ENCODE results near the gene AMMECR1.

Gene AMMECR1

DNA sequence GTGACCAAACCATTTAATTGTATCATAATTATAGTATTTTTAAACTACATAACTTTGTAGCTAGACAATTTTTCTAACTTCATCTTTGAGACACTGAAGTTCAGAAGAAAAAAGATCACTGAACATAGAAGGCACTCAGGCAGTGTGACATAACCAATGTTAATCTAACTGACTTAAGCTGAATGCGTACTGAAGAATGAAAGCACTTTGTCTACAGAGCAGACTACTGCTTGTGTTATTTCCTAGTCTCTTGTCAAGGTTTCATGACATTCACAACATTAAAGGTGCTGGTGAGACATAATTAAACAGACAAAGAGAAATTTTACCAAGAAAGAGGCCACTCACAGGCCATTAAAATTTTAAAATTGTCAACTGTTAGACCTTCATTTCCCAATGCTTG, 13.5 kb downstream of the AMMECR1 start:
- Histone ChIP-seq H3K36me3 (ENCODE audit: insufficient read depth, low read length) (no peaks in the 10 kb centered on the region), H2AFZ (ENCODE audit: low read depth, low read length) (no peak overlapping the region), H3K27me3 (ENCODE audit: insufficient read depth, low read length) (no peaks in the 10 kb centered on the region), H3K4me1 (ENCODE audit: insufficient read depth, low read length) (peaks cover 2% of the 10 kb centered on the region), H3K9me3 (ENCODE audit: low read length) (no peaks in the 10 kb centered on the region), H3K4me3 (ENCODE audit: low read length) (no peak overlapping the region)

DNA sequence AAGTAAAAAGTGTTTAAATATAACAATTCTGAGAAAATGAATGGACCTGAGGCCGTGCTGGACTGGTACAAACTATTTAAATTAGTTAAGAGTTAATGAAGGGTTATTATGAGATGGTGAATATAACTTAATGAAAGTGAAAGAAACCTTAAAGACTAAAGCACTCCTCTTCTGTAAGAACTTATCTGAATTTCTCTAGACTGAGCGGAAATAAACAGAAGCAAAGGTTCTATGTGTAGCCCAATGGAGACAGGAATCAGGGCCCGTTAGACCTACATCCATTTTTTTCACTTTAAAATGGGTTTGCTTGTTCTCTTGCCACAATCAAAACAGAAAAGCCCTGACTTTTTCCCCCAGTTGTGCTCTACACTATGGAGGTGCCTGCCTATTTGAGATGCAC, 14.9 kb downstream of the AMMECR1 start:
- Histone ChIP-seq H3K4me3 (ENCODE audit: low read length) (no peak overlapping the region), H3K27me3 (ENCODE audit: insufficient read depth, low read length) (no peaks in the 10 kb centered on the region), H3K4me1 (ENCODE audit: insufficient read depth, low read length) (no peaks in the 10 kb centered on the region), H3K9me3 (ENCODE audit: low read length) (no peaks in the 10 kb centered on the region), H3K36me3 (ENCODE audit: insufficient read depth, low read length) (no peaks in the 10 kb centered on the region), H2AFZ (ENCODE audit: low read depth, low read length) (no peak overlapping the region)

DNA sequence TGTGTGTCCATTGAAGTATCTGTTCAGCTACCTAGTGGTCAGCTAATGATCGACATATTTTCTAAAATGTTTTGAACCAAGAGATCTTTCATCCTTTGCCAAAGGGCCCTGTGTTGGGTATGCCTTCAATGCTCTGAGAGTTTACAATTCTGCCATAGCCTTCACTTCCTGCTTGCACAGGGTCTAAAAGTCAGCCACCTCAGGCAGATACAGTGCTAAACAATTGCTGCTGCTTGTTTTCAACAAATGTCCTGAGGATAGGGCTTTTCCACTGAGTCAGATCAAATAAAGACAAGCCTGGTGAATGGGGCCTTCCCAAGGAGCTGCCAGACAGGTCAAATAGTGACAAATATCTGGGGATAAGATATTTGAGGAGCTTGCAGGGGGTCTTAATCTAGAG, 16.7 kb downstream of the AMMECR1 start:
- no peak overlapping the region for H3K4me3 ChIP-seq (ENCODE audit: low read length)
- H3K27me3 ChIP-seq (ENCODE audit: insufficient read depth, low read length): no peaks in the 10 kb centered on the region
- no peaks in the 10 kb centered on the region for H3K4me1 ChIP-seq (ENCODE audit: insufficient read depth, low read length)
- H3K36me3 ChIP-seq (ENCODE audit: insufficient read depth, low read length): no peaks in the 10 kb centered on the region
- H3K9me3 ChIP-seq (ENCODE audit: low read length): peaks cover 2% of the 10 kb centered on the region
- H2AFZ ChIP-seq (ENCODE audit: low read depth, low read length): no peak overlapping the region

DNA sequence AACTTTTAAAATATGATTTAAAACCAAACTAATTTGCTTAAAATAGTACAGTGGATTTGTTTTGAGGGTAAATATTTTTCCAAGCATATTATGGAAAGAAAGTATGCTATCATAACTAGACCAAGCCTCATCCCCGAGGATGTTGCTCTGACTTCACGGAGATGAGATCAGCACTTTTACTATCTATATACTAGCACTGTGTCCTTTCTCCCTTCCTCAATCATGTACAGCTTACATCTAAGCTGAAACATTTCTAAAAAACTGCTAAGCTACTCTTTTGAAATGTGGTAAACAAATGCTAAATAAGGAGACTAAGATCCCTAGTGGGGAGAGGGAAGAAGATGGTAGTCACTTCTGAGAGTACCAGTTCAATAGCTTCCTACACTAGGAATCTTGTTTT, 23.8 kb downstream of the AMMECR1 start:
- Histone ChIP-seq H3K36me3 (ENCODE audit: insufficient read depth, low read length) (no peaks in the 10 kb centered on the region), H3K4me1 (ENCODE audit: insufficient read depth, low read length) (no peaks in the 10 kb centered on the region), H3K27me3 (ENCODE audit: insufficient read depth, low read length) (no peaks in the 10 kb centered on the region), H3K9me3 (ENCODE audit: low read length) (peaks cover 2% of the 10 kb centered on the region), H3K4me3 (ENCODE audit: low read length) (no peak overlapping the region), H2AFZ (ENCODE audit: low read depth, low read length) (no peak overlapping the region)

DNA sequence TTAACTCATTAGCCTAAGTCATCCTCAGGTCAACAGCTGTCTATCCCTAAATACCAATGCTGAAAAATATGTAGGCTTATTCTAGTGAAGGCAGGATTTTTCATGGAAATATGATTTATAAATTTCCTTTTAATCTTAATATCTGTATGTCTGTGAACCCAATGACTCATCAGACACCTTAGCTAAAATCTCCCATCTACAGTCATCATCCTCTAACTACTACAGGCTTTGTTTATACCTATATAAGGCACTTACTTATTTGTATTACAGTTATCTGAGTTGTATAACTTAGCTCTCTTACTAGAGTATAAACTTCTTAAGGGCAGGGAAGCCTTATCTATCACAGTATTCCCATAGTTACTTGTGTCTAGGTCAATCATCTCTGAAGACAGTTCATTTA, 24.2 kb downstream of the AMMECR1 start:
- Histone ChIP-seq H2AFZ (ENCODE audit: low read depth, low read length) (no peak overlapping the region), H3K27me3 (ENCODE audit: insufficient read depth, low read length) (no peaks in the 10 kb centered on the region), H3K9me3 (ENCODE audit: low read length) (peaks cover 2% of the 10 kb centered on the region), H3K36me3 (ENCODE audit: insufficient read depth, low read length) (no peaks in the 10 kb centered on the region), H3K4me1 (ENCODE audit: insufficient read depth, low read length) (no peaks in the 10 kb centered on the region), H3K4me3 (ENCODE audit: low read length) (no peak overlapping the region)

DNA sequence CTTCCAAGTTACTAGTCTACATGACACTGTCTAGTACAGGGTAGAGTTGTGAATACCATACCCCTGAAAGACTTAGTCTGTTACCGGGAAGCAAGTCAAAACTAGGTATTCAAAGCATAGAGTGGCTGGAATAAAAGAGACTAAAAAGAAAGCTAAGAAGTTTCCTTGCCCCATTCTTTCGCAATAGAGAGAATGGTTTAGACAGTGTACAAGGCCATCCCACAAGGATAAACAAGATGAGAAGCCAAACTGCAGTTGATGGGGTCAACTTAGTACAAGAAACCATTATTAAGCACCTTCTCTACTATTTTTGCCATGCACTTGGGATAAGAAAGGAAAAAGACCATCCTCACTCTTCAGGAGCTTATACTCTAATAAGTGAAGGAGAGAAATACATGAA, 30.3 kb downstream of the AMMECR1 start:
- H3K36me3 ChIP-seq (ENCODE audit: insufficient read depth, low read length): no peaks in the 10 kb centered on the region
- H3K9me3 ChIP-seq (ENCODE audit: low read length): no peaks in the 10 kb centered on the region
- H2AFZ ChIP-seq (ENCODE audit: low read depth, low read length): no peak overlapping the region
- H3K4me1 ChIP-seq (ENCODE audit: insufficient read depth, low read length): no peaks in the 10 kb centered on the region
- no peak overlapping the region for H3K4me3 ChIP-seq (ENCODE audit: low read length)
- no peaks in the 10 kb centered on the region for H3K27me3 ChIP-seq (ENCODE audit: insufficient read depth, low read length)

DNA sequence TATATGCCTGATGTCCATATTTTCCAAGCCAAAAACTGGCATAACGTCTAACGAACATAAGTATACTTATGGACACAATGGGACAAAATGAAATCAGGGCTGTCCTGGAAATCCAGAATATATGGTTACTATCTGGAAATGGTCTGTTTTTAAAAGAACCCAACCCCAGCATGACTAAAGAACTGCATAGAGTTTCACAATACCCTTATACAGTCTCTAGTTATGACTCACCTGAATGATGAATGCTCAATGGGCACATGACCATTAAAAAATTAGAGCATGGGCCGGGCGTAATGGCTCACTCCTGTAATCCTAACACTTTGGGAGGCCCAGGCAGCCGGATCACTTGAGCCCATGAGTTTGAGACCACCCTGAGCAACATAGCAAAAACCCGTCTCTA, 31.8 kb downstream of the AMMECR1 start:
- no peak overlapping the region for H2AFZ ChIP-seq (ENCODE audit: low read depth, low read length)
- no peaks in the 10 kb centered on the region for H3K4me1 ChIP-seq (ENCODE audit: insufficient read depth, low read length)
- H3K9me3 ChIP-seq (ENCODE audit: low read length): no peaks in the 10 kb centered on the region
- H3K4me3 ChIP-seq (ENCODE audit: low read length): no peak overlapping the region
- no peaks in the 10 kb centered on the region for H3K36me3 ChIP-seq (ENCODE audit: insufficient read depth, low read length)
- no peaks in the 10 kb centered on the region for H3K27me3 ChIP-seq (ENCODE audit: insufficient read depth, low read length)

DNA sequence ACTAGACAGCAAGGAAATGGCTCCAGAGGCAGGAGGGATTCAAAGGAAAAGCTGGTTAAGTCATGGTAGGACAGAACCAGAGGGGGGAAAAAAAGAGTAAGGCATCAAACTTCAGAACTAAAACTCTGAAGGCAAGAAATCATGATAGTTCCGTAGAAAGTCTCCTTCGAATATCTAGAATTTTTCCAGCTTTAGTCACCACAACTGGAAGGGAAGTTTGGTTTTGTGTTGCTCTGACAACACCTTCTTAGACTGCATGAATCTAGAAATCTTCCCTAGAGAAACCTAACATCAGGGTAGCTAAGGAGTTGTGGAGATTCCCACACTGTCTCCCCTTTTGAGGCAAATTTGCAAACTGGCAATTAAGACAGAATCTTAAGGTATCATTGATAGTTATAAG, 33.7 kb downstream of the AMMECR1 start:
- Histone ChIP-seq H3K27me3 (ENCODE audit: insufficient read depth, low read length) (no peaks in the 10 kb centered on the region), H3K36me3 (ENCODE audit: insufficient read depth, low read length) (no peaks in the 10 kb centered on the region), H3K4me3 (ENCODE audit: low read length) (no peak overlapping the region), H3K4me1 (ENCODE audit: insufficient read depth, low read length) (no peaks in the 10 kb centered on the region), H3K9me3 (ENCODE audit: low read length) (no peaks in the 10 kb centered on the region), H2AFZ (ENCODE audit: low read depth, low read length) (no peak overlapping the region)

DNA sequence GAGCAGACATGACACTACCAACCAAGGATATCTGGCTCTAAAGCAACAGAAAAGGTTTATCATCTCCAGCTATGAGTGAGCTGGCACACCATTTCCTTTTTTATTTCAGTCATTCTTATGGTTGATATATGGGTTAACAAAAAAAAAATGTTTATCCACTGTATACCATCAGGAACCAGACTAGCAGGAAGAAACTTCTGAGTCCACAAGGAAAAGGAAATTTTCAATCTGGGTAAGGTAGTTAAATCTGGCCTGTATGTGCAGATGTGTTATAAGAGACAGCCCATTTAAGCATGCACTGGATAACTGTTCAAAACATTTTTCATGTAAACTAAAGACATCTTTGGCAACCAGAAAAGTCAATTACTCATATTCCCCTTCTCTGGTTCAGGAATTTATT, 35.0 kb downstream of the AMMECR1 start:
- Histone ChIP-seq H3K9me3 (ENCODE audit: low read length) (no peaks in the 10 kb centered on the region), H3K27me3 (ENCODE audit: insufficient read depth, low read length) (no peaks in the 10 kb centered on the region), H2AFZ (ENCODE audit: low read depth, low read length) (no peak overlapping the region), H3K4me3 (ENCODE audit: low read length) (no peak overlapping the region), H3K4me1 (ENCODE audit: insufficient read depth, low read length) (no peaks in the 10 kb centered on the region), H3K36me3 (ENCODE audit: insufficient read depth, low read length) (no peaks in the 10 kb centered on the region)

DNA sequence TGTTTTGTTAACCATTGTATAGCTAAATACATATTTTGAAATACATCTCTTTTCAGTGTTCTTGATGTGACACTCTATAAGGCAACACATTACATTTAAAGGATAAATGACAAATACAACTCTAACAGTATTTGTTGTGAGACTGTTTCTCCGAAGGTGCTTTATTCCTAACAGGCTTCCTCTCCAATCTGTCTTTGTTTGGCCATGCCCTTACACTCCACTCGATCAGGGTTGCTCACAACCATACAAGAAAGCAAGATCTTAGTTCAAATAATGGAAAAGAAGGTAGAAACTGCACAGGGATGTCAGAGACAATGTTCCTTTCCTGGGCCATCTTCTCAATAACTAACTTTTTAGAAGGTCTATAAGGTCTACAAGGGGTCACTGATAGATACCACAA, 36.5 kb downstream of the AMMECR1 start:
- no peaks in the 10 kb centered on the region for H3K27me3 ChIP-seq (ENCODE audit: insufficient read depth, low read length)
- H3K4me3 ChIP-seq (ENCODE audit: low read length): no peak overlapping the region
- no peaks in the 10 kb centered on the region for H3K36me3 ChIP-seq (ENCODE audit: insufficient read depth, low read length)
- H3K4me1 ChIP-seq (ENCODE audit: insufficient read depth, low read length): no peaks in the 10 kb centered on the region
- no peaks in the 10 kb centered on the region for H3K9me3 ChIP-seq (ENCODE audit: low read length)
- no peak overlapping the region for H2AFZ ChIP-seq (ENCODE audit: low read depth, low read length)

DNA sequence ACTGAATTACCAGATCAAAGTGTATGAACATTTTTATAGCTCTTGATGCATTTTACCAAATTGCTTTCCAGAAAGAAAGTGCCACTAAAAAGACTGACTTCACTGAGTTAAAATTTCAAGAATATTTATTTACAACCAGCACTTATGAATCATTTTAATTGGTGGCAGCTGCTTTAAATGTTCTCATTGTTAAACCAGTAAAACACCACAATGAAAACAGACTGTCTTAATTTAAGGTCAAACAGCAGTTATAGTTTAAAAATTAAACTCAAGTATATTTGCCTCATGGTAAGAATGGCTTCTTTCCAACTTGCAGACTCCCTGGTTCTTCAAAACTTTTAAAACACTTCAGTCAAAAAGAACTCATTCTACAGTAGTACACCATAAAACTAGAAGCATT, 36.9 kb downstream of the AMMECR1 start:
- no peak overlapping the region for H3K4me3 ChIP-seq (ENCODE audit: low read length)
- H2AFZ ChIP-seq (ENCODE audit: low read depth, low read length): no peak overlapping the region
- H3K27me3 ChIP-seq (ENCODE audit: insufficient read depth, low read length): no peaks in the 10 kb centered on the region
- no peaks in the 10 kb centered on the region for H3K4me1 ChIP-seq (ENCODE audit: insufficient read depth, low read length)
- no peaks in the 10 kb centered on the region for H3K36me3 ChIP-seq (ENCODE audit: insufficient read depth, low read length)
- H3K9me3 ChIP-seq (ENCODE audit: low read length): no peaks in the 10 kb centered on the region

DNA sequence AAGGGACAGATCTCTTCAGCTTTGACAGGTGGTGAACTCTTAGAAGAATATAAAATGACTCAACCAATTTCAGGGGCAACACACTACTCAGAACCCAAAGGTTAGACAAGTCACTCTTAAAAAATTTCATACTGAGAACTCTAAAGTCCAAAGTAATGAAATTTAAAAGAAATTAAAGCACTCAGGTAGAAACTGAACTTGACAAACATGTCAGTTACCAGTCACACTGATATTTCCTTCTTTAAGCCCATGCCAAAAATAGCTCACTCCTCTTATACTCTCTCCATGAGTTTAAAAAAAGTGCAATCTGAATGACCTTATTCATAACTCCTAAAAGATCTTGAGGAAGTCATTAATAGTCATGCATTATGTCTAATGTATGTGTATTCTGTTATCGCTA, 40.3 kb downstream of the AMMECR1 start:
- no peaks in the 10 kb centered on the region for H3K4me1 ChIP-seq (ENCODE audit: insufficient read depth, low read length)
- no peak overlapping the region for H3K4me3 ChIP-seq (ENCODE audit: low read length)
- H3K27me3 ChIP-seq (ENCODE audit: insufficient read depth, low read length): no peaks in the 10 kb centered on the region
- no peaks in the 10 kb centered on the region for H3K36me3 ChIP-seq (ENCODE audit: insufficient read depth, low read length)
- no peaks in the 10 kb centered on the region for H3K9me3 ChIP-seq (ENCODE audit: low read length)
- H2AFZ ChIP-seq (ENCODE audit: low read depth, low read length): no peak overlapping the region

DNA sequence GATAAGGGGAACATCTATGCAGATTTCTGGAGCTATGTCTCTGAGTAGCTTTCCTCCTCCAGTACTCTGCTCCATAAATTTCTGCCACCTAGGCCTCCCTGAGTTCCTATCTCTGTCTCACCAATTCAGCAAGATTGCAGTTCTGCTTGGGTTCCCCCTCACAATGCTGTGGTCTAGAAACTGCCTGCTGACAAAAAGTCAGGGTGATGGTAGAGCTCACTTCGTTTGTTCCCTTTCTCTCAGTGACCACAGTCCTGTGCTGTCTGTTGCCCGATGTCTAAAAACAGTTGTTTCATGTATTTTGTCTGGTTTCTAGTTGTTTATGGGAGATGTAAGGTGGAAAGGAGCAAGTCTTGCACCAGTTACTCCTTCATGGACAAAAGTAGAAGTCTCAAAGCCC, 41.1 kb downstream of the AMMECR1 start:
- Histone ChIP-seq H3K4me3 (ENCODE audit: low read length) (no peak overlapping the region), H2AFZ (ENCODE audit: low read depth, low read length) (no peak overlapping the region), H3K36me3 (ENCODE audit: insufficient read depth, low read length) (no peaks in the 10 kb centered on the region), H3K4me1 (ENCODE audit: insufficient read depth, low read length) (no peaks in the 10 kb centered on the region), H3K9me3 (ENCODE audit: low read length) (no peaks in the 10 kb centered on the region), H3K27me3 (ENCODE audit: insufficient read depth, low read length) (no peaks in the 10 kb centered on the region)

DNA sequence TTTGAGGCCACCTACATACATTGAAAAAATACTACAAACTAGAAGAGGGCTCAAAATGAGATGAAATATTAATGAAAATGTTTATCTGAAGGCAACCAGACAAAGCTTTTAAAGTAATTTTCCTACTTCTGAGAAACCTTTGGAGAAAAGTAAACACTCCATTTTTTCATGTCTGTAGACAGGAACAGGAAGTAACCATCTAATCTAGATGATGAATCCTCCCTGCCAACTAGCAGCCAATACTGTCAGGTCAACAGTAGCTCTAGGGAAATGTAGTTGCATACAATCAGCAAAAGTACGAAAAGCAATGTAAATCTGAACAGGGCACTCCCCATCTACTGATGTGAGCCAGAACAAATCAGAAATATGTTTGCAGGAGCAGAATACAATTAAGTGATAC, 49.0 kb downstream of the AMMECR1 start:
- Histone ChIP-seq H3K9me3 (ENCODE audit: low read length) (no peaks in the 10 kb centered on the region), H2AFZ (ENCODE audit: low read depth, low read length) (no peak overlapping the region), H3K4me3 (ENCODE audit: low read length) (no peak overlapping the region), H3K36me3 (ENCODE audit: insufficient read depth, low read length) (no peaks in the 10 kb centered on the region), H3K4me1 (ENCODE audit: insufficient read depth, low read length) (no peaks in the 10 kb centered on the region), H3K27me3 (ENCODE audit: insufficient read depth, low read length) (no peaks in the 10 kb centered on the region)
